HG02588 (cell line): Measurements from ENCODE around the gene FGA.

Source experiments
- ATAC-seq: cut with Tn5 transposase; IDR thresholded peaks from one replicate; pipeline ENCODE4 v1.9.1; 2021; ENCODE audit warnings: mild to moderate bottlenecking, moderate library complexity; ENCODE audit not compliant: unreplicated experiment

Gene FGA

DNA sequence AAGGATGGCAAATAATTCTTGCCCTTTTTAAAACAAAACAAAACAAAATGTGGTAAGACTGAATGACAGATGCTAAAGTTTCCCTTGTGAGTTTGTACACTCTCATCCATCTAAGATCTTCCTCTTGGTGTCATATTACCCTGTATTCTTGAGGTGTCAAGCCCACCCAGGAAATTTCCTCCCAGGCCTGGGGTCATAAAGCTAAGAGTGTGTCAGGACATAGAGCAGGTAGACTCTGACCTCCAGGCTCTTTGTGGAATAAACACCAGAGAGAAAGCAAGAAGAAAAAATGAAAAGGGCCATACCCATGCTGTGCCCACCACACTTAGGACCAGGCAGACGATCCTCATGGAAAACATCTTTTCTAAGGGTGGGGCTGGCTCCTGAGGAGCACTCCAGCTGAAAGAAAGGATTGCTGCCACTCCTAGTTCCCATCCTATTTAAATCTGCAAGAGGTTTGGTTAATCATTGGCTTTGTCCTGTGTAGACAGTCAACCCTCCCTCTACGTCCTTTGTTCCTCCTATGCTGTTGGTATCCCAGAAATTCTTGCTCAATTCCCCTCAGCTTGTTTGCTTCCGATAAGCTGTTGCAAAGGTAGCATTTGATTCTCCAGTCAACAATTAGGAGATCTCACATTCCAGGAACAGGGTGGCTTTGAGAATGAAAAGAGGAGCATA, at the start of gene FGA:
FGA (minus strand) TSS at position 414 of the 678 bp plus-strand sequence; CDS start at position 359, 55 bp downstream.
- no peak for ATAC-seq

DNA sequence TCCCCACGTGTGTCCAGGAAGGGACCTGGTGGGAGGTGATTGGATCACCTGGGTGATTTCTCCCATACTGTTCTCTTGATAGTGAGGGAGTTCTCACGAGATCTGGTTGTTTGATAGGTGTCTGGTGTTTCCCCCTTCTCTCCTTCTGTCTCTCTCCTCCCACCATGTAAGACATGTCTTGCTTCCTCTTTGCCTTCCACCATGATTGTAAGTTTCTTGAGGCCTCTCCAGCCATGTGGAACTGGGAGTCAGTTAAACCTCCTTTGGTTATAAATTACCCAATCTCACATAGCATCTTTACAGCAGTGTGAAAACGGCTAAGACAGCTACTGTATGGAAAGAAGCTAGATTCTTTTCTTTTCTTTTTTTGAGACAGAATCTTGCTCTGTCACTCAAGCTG, 43.5 kb upstream of the FGA start:
- ATAC-seq = no peak

DNA sequence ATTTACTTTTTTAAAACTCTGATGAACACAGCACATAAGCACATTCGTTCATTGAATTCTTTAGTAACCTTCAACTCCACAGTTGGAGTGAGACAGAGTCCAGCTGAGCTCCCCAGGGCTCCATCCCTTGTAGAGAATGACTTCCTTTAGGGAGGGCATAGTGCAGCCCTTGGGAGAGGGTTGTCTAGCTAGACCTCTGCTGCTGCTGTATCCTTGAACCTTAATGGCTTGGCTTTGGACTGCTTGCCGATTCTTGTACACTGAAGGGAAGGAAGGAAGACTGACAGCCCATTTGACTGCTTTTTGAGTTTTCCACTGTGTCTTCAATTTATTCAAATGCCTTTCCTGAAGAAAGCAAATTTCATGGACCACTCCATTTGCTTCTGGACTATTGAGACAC, 41.3 kb upstream of the FGA start:
- no peak for ATAC-seq

DNA sequence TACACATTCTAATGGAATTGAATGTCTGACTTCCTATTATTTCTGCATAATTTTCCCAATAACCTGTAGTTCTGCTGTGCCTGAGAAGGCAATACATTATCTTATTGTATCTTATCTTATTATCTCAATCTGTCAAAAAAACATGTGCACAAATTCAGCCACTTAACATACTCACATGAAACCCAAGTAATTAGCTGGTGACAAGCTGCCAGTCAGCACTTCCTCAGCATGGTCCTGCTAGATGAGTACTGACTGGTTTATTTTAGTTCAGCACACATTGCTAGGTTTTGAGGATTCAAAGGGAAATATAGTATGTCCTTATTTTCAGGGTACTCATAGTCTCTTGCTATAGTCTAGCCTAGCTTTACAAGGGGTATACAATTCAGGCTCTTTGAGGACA, 39.8 kb upstream of the FGA start:
- ATAC-seq = no peak

DNA sequence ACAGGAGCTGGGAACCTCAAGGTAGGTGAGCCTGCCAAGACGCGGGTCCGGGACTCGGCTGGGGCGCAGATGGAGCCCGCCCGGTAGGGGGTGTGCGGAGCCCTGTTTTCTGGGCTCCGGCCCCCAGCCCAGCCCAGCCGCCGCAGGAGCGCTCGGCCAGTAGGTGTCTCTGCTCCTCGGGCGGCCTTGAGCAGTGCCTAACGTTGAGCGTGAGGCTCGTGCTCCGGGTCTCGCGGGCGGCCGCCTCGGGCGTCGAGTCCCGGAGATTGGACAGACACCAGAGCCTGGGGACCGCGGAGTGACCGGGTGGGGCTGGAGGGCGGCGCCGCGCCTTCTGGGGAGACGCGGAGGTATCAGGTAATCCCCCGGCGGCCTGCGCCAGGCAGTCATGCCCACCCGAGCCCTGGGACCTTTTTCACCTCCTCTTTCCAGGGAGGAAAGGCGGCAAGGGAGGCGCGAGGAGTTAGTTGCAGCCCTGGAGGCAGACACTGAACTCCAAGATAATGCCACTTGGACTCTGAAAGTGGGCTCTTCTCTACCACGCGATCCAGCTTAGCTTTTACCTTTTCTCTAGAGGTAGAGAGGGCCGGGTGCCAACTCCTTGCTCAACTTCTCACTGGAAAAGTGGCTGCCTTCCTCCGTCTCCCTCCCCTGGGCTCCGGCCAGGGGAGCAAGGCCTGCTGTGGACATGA, 36.4 kb upstream of the FGA start:
- peak; percentile 82 for ATAC-seq

DNA sequence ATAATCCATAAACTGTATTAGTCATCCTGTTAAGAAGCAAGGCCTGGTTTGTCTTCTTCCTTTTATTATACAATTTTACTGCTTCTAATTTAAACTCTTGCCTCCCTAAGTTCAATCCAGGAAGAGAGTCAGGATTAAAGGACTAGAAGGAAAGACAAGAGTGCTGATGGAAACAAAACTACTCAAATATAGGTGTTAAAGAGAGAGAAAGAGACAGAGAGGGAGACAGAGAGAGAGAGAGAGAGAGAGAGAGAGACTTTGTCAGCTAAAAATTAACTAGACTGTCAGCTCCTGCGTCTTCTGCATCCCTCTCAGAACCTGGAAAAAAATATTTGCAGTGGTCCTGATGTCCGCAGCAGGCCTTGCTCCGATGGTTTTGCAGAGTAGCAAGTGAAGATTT, 35.4 kb upstream of the FGA start:
- ATAC-seq = no peak

DNA sequence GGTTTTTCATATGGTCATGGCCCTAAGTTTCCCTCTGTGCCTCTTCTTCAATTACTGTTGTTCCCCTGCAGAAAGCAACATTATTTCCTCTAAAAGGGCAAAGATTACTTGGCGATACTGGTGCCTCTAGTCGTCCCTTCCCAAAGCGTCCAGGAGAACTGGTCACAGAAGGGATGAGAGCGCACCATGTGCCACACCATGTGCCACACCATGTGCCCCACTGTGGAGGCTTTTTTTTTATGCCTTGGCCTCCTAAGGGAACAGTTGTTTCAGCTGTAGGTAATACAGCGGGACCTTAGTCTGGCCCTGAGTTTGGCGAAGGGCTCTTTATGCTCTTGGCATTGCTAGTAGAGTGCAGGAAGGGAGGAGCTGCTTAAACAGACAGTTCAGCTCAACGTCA, 33.5 kb upstream of the FGA start:
- no peak for ATAC-seq

DNA sequence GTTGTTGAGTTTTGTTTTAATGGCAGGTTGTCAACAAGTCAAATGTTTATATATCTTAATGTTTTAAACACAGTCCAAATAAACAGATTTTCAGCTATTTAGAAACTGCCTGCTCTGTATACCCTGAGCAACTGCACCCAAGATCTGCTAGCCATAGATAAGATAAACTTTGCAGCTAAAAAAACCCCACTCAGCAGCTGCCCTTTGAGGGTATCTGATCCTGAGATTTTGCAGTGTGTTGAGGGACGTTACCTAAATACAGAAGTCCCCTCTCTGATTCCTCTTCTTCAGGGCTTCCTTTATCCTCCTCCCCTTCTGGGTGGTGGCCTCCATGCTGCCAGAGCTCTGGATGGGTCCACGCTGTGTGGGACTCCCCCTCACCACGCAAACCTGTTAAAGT, 32.9 kb upstream of the FGA start:
- no peak for ATAC-seq

DNA sequence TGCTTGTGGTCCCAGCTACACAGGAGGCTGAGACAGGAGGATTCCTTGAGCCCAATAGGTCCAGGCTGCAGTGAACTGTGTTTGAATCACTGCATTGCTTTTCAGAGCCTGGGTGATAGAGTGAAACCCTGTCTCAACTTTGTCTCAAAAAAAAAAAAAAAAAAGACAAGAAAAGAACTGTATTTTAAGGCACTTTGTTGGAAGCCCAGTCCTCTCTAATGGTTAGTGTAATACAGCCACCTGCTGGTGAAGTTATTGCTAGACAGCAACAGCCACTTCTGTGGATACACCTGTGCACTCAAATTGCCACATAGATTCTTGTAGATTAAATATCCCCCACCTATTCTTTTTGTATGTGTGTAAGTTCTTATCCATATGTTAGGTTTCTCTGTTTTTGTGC, 32.1 kb upstream of the FGA start:
- ATAC-seq = peak; percentile 52

DNA sequence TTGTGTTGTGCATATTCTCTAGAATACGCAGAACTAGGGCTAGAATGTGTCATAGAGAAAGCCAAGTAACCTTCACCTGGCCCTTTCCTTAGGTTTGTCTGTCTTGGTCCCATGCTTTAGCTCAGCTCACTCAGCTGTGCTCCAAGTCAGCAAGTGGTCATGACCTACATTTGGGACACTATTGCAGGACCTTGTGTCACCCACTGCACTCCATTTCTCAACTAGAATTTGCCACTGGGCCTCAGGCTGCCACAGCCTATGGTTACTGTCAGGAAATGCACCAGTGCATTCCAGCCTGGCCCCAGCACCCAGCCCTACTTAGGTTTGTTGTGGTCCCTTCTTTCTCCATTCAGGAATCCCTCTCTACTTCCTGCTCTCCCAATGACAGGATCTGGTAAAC, 29.6 kb upstream of the FGA start:
- ATAC-seq = no peak

DNA sequence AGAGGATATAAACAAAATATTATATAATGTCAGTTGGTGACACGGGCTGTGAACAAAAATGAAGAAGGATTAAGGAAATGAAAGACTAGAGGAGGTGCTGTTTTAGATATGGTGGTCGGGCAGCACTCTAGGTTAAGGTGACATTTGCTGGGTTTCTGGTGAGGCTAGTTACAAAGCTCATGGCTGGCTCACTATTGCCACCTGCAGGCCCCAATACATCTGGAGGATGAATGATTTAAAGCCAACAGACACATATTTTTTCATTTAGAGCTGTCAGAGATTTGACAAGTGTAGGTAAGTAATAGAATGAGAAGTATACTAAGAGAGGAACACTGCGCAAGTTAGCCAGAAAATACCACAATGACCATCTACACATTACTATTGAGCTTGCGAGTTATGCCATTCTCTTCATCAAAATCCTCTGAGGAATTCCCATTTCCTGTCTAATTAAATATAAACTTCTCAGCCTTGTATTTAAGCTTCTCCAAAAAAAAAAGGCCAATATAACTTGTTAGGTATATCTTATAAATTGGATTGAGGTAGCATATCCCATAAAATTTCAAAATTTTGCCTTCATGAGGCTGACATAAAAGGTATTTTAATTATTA, 28.3 kb upstream of the FGA start:
- peak; percentile 60 for ATAC-seq

DNA sequence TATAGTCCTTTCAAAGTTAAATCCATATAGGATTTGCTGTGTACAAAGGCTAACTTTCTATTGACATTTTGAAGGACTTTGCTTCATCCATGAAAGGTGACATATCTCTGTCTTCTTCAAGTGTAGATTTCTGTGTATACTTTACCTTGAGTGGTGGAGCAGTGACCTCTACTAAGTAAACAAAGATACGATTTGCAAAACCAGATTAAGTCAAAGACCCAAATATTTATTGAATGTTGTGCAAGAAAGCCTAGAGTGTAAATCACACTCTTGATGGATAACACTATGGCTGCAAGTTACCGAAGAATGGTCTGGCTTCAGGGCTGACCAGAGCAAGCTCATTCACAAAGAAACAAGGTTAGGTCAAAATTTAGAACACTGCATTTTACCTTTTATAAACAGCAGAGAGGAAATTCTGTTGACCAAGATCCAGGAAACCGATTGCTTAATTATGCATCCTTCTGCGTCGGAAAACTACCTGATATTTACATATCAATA, 27.3 kb upstream of the FGA start:
- no peak for ATAC-seq

DNA sequence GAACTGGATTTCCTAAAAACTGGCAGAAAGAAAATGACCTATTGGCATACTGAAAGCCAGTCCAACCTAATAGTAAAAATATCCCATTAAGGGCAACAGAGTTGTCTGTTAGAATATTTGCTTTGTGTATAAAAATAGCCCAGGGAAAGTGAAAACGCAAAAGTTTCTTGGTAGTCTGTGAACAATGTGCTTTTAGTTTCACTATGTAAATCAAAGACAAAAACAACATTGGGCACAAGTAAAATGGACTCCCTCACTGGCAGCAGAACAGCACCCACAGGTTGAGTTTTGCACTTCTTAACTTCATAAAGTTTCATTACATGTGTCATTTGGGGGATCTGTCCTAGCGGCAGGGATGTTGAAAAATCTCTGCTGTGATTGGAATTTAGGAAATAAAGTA, 26.2 kb upstream of the FGA start:
- peak; percentile 94 for ATAC-seq

DNA sequence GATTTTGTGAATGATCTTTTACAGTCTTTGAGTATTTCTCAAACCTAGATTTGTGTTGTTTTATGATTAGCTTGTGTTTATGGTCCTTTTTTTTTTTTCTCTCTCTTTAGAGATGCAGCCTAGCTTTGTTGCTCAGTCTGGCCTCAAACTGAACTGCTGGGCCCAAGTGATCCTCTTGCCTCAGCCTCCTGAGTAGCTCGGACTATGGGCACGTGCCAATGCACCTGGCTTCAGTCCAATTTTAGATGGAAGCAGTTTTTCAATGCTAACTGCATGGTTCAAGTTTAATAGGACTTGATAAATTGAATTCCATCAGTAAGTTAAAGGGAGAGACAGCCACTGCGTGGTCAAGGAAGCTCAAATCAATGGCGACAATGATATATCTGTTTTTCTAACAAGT, 25.7 kb upstream of the FGA start:
- no peak for ATAC-seq

DNA sequence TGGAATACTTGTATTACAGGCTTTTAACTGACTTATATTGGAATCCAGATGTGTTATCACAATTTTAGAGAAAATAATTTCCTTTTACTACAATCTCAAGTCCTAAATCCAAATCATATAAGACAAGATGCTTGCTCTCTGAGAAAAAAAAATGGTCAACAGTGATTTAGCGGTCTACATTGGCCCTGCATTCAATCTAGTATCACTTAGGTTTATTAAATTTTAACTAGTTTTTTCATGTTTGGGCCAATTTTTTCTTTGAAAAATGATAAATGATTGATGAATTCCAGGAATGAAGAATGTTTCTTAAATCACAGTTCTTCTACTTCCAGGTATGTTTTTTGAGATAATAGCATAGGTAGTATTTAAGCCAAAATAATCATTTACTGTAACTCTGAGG, 24.7 kb upstream of the FGA start:
- ATAC-seq = no peak

DNA sequence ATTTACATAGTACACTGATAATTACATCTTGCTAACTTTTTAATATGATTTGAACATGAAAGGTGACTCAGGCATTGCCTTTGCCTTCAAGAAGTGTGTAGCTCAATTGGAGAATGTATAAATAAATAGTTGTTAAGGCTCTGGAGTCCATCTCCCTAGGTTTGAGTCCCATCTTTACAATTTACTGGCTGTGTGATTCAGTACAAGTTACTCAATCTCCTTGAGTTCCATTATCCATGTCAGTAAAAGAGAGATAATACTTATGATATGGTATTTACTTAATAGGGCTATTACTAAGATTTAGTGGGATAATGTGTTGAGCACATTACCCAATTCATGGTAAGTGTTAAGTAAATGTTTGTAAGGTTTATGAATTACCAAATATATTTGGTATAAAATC, 23.8 kb upstream of the FGA start:
- ATAC-seq = no peak

DNA sequence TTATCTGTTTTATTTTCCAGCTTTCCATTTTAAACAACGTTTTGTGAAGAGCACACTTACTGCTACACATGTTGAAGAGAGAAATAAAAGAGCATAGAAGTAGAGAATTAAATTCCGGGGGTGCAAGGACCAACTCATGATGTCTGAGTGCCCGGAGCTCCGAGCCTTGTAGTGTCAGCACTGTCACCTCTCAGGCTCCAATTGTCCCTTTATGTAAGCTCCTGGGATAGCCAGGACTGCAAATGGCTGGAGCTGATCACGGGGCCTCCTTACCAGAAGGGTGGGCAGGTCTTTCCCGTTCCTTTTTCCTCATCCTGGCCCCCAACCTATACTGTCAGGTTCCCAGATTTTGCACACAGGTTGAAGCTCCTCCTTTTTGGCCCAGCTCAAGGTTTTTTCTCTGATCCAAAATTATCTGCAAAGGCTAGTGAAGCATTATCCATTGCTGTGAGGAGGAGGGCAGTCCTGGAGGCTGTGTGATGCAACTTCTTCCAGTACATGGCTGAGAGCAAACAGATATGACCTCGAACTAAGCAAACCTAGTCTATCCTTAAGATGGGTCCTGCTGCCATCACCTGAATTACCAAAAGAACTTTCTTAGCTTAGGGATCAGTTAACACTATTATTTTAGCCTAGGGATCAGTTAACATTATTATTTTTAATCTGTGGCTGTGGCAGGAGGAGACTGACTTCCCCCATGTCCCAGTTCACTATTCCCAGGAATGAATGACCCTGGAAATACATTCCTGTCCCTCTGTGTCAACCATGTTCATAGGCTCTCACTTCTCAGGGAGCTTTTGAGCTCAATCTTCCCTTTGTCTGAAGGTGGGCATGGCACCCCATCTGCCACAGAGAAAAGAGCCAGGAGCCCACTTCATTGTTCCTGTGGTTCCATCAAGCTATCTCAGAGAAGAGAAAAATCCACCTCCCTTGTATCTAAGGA, 22.2 kb upstream of the FGA start, which contains the start of gene FGG:
FGG (minus strand) TSS at position 185 of the 943 bp plus-strand sequence; CDS start at position 138, 47 bp downstream.
- no peak for ATAC-seq

DNA sequence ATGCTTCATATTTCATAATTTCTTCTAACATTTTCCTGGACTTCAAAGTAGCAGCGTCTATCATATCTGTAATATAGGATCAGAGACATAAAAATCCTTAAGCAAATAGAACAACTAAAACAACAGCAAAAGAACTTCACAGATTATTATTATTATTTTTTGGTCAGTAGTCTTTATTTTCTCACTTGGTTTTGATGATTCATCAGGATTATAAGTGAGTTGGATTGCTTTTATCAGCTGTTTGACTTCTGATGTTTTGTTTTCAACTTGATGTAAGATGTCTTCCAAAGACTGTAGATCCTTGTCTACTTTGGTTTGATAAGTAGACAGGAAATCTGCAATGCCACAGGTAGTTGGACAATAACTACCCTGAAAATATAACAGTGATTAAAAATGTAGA, 21.3 kb upstream of the FGA start:
- ATAC-seq = no peak

DNA sequence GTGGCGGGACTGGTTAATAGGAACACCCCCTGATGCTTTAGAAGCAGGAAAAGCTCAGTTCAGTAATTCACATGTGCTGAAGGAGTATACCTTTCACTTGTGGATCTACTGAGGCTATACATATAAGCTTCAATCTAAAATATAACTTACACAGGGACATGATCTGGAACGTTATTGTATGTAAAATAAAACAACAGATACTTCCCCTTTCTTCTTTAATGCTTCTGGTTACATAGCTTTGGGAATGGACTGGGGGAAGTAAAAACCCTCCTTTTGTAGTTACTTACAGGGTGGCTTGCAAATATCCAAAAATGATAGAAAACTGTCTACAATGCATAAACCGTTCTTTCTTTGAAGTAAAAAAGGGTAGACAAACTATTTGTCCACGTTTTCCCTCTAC, 20.0 kb upstream of the FGA start:
- no peak for ATAC-seq

DNA sequence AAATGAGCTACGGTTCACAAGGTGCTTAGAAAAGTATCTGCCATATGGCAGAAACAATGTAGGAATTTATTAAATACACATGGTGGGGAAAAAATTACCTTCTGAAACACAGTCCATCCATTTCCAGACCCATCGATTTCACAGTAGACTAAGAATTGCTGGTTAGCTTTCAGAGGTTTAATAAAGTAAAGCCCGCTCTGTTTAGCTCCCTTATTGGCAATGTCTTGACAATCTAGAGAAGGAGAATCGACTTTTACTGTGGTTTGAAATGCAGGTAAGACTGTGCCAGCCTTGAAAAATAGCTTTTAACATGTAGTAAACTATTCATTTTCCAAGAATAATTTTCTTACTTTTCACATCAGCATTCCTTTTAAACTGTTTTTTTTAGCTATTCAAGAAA, 19.0 kb upstream of the FGA start:
- ATAC-seq = no peak
